Liver (tissue), 3 donors: ENCODE results near the gene UQCRFS1.

Experiments used
- JUND ChIP-seq, 2 donors: IDR thresholded peaks; 2 replicates each; pipeline ENCODE4 v1.6.1; 2016; ENCODE audit warnings: antibody characterized with exemption in 2 of 2
- RAD21 ChIP-seq, 2 donors: IDR thresholded peaks; 2 replicates each; pipeline ENCODE4 v1.6.1; 2016; ENCODE audit warnings: antibody characterized with exemption in 2 of 2, mild to moderate bottlenecking in 2 of 2
- YY1 ChIP-seq: IDR thresholded peaks from 2 replicates; pipeline ENCODE4 v1.6.1; 2016; ENCODE audit warnings: antibody characterized with exemption, mild to moderate bottlenecking
- TF ChIP-seq, protein P1 (sequence below): fragments of 150-350 bp; IDR thresholded peaks from 2 replicates; pipeline ENCODE4 v1.5.1; 2017; ENCODE audit warnings: improper control_type of control experiment, low read depth, low read length; ENCODE audit not compliant: missing input control
- donor health status: healthy.
- donor health status: healthy.

DNA sequence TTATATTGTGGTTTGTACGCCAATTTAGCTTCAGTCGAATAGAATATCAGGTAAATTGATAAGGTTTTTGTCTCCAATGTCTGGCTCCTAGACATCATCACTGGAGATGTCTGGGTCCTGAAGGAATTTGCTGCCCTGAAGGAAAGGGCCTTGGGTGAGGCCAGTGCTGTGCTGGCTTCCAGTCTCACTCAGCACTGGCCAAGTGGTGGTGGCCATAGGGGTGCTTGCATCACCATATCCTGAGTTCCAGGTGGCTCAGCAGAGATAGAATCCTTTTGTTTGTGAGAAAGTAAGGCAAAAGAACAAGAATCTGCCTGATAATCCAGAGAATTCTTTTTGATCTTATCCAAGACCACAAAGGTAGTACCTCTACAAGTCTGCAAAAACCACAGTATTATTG is 39.1 kb downstream of the UQCRFS1 start:
- TF ChIP-seq RAD21 (IDR thresholded peaks at IDR 0.05) (no peak), YY1 (no peak), JUND (IDR thresholded peaks at IDR 0.05) (no peak)
- TF ChIP-seq, protein P1, sequence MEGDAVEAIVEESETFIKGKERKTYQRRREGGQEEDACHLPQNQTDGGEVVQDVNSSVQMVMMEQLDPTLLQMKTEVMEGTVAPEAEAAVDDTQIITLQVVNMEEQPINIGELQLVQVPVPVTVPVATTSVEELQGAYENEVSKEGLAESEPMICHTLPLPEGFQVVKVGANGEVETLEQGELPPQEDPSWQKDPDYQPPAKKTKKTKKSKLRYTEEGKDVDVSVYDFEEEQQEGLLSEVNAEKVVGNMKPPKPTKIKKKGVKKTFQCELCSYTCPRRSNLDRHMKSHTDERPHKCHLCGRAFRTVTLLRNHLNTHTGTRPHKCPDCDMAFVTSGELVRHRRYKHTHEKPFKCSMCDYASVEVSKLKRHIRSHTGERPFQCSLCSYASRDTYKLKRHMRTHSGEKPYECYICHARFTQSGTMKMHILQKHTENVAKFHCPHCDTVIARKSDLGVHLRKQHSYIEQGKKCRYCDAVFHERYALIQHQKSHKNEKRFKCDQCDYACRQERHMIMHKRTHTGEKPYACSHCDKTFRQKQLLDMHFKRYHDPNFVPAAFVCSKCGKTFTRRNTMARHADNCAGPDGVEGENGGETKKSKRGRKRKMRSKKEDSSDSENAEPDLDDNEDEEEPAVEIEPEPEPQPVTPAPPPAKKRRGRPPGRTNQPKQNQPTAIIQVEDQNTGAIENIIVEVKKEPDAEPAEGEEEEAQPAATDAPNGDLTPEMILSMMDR = no peak
